GM12874 (cell line): ENCODE results near the gene ENTR1.

ENCODE experiments used
- CTCF ChIP-seq: IDR thresholded peaks from 2 replicates; pipeline ENCODE4 v1.5.1; 2011; ENCODE audit warnings: low read depth, mild to moderate bottlenecking, control low read depth, low read length, moderate library complexity; ENCODE audit not compliant: insufficient read depth

Gene ENTR1

GRCh38 chr9:136437839-136438547 is 27.6 kb upstream of the ENTR1 start:
- no peak for TF ChIP-seq CTCF

- TF ChIP-seq CTCF: no peak
These were observed 27.0 kb upstream of the ENTR1 start for GRCh38 chr9:136437430-136437829.

GRCh38 chr9:136436055-136436634 is 25.7 kb upstream of the ENTR1 start:
- no peak for TF ChIP-seq CTCF

- TF ChIP-seq CTCF: no peak
These were observed 24.3 kb upstream of the ENTR1 start for GRCh38 chr9:136434580-136435169.

GRCh38 chr9:136433849-136434579 is 23.6 kb upstream of the ENTR1 start:
- TF ChIP-seq CTCF: no peak

- TF ChIP-seq CTCF: no peak
These were observed 22.8 kb upstream of the ENTR1 start for GRCh38 chr9:136433043-136433715.

- no peak for TF ChIP-seq CTCF
These were observed 22.2 kb upstream of the ENTR1 start for GRCh38 chr9:136432591-136432990.
